Activated T-helper 9 cell treated with anti-CD3 and anti-CD28 coated beads, Interleukin-2, amount 50 U/mL, for 16 hours (primary cell): Measurements from ENCODE around the gene EXTL1.

ENCODE experiments used
- DNase-seq: peaks from one replicate; pipeline ENCODE4 v3.0.0-alpha.2; 2020; ENCODE audit warnings: low read depth

EXTL1 gene

GRCh38 chr1:26041978-26042377 is 20.4 kb downstream of the EXTL1 start:
- DNase-seq = no peak

DNA sequence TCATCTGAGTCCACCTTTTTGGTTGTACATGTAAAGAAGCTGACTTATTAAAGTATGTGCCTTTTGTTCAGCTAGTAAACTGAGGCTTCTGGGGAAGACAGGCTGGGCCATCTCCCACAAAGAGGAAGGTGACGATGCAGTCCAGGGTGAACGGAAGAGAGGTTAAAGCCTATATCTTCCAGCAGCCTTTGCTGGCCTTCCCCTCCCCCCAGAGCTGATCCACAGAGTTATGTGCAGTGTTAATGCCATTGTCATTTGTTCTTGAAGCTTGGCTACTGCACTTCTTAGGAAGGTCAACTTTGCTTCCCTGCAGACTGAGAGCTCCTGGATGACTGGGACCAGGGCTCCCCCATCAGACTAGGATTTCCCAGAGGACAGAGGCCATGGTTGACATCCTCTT is 22.2 kb downstream of the EXTL1 start:
- DNase-seq = no peak

GRCh38 chr1:26044414-26044813 is 22.8 kb downstream of the EXTL1 start:
- DNase-seq = no peak

DNA sequence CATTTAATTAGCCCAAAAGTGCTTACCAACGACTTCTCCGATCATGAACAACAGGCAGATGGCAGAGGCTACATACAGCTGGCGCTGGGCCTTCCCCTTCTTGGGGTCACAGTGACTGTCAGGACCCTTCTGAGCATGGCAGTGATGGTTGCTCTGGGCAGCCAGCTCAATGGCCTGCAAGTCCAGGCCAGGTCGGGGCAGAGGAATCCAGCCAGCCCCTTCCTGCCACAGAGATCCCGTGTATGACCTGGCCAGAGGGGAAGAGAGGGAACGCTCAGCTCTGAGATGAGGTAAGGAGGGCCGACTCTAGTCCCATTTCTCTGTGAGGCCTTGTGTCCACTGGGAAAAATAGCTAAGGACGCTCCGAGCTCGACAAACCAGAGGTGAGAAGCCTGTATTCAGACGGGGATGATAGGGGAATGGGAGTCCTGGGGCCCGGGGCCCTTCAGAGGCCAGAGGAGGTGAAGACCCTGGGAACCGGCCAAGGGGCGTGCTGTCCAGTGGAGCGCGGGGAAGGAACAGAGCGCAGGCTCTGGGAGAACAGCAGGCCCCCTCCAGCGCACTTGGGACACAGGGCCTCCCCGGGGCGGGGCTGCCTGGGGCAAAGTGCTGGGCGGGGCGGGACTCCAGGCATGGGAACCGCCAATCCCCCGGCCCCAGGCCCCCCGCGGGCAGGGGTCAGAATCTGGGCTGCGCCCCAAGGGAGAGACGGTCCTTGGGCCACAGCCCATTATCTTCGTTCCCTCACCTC is 23.6 kb downstream of the EXTL1 start:
- DNase-seq = no peak

DNA sequence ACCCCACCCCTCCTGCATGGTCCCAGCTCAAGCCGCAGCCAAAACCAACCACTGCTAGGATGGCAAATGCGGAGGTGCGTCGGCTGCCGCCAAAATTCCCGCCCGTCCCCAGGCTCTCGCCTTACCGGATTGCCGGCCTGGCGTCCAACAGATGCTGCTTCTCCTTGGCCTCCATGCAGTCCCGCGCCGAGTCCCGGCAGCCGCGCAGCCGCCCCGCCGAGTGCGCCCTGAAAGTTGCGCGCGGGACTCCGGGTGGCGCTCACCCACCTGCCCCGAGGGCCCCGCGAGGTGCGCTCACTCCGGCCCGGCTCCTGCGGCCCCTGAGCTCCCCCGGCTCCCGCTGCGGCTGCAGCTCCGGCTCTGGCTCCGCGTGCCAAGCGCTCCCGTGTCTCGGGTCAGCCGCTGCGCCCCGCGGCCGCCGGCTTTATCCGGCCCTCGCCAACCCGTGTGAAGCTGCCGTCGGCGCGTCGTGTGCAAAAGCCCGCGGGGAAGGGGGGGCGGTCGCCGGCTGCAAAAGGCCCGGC is 24.2 kb downstream of the EXTL1 start, which contains the start of gene SLC30A2:
Gene SLC30A2 (minus strand): TSS at position 397 of the 524 bp plus-strand sequence. CDS start 222 bp downstream, at position 175.
- no peak for DNase-seq

- no peak for DNase-seq
Observed at GRCh38 chr1:26046246-26047095, 24.9 kb downstream of the EXTL1 start.

- no peak for DNase-seq
Observed at GRCh38 chr1:26047278-26047874, 25.8 kb downstream of the EXTL1 start.

DNA sequence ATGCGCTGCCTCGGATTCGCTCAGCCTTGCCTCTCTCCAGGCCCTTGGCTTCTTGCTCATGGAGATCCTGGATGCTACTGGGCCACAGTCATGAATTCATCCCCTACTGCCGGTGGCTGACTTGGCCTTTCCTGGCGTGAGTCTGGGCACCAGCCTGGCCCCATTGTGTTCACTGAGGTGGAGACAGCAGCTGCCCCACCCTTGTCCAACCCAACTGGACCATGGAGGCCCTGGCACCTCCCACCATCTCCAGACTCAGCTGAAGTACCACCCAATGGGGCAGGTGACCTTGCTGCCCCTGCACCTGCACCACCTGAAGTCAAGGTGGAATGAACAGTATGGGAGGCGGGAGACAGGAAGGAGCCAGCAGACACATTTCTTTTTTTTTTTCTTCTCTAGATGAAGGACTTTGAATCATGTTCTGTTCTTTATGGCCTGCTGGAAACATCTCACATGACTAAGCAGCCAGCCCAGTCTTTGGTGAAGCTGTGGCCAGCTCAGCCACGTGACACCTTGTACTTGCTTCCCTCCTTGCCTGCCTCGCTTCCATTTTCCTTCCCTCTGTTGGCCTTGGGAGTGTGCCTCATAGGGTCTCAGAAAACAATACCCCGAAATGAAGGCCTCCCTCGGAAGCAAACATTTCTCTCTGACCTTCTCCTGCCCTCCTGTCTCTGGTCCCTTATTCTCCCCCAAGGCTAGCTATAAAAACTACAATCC is 28.1 kb downstream of the EXTL1 start:
- DNase-seq = no peak

DNA sequence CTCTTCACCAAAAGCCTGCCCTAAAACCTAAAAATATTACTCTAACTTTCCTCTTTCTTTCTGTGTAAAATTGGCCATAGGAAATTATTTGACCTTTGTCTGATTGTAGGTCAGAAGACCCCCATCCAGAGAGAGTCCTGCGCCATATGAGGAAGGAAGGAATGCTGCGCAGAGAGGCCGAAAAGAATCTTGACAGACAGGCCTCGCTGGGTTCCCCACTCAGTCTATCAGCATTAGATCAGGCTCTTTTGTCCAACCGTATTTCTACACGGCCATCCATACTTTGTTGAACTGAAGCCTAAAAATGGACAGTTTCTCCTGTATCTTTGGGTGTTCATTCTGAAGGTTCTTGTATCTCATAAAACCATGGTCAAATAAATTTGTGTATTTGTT is 28.7 kb downstream of the EXTL1 start:
- DNase-seq = no peak

DNA sequence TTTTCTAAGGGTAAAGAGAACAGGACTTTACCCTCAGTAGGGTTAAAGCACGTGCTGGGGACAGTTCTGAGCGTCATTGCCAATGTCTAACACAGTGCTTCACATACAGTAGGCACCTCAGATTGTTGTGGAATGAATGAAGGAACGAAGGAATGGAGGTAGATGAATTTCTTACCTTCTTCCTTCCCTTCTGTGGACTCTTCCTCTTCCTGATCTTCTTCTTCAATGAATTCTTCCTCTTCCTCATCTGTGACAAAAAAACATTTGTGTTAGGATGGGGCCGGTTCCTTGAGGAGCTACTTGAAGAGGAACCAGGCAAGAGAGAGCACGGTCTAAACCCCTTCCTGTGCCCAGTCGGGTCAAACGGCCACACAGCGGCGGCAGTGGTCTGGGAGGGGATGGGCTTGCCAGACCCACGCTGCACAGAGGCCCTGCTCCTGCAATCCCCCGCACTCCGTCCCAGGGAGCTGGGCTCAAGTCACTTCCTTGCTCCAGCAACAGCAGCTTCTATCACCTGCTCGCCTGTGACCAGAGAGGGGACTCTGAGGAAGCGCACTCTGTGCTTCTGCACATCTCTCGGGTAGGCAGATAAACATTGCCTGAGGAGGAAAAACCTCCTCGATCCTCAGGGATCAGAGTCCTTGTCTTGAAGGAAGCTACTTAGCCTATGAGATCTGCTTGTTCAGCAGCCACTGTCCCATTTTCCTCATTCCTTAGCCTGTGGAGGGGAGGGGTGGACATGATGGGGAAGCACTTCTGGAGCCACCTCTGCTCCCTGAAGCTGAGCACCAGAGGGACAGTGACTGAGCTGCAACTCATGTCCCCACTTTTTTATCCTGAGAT is 32.4 kb downstream of the EXTL1 start:
- DNase-seq = no peak

DNA sequence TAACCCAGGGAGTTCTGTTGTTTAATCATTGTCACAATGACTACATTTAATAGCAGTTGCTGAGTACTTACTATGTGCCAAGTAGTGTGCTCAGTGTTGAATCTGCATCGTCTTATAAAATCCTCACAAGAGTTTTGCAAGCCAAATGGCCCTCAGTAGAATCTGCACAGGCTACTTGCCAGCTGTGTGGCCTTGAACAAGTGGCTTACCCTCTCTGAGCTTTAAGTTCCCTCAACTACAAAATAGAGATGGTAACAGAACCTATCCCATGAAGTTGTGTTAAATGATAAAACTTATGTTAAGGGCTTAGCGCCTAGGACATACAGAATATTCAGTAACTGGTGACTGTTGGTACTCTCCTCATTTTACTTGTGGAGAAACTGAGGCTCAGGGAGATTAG is 33.5 kb downstream of the EXTL1 start:
- no peak for DNase-seq

GRCh38 chr1:26057189-26057588 is 35.6 kb downstream of the EXTL1 start:
- no peak for DNase-seq

GRCh38 chr1:26058052-26058595 is 36.5 kb downstream of the EXTL1 start:
- DNase-seq = no peak

DNA sequence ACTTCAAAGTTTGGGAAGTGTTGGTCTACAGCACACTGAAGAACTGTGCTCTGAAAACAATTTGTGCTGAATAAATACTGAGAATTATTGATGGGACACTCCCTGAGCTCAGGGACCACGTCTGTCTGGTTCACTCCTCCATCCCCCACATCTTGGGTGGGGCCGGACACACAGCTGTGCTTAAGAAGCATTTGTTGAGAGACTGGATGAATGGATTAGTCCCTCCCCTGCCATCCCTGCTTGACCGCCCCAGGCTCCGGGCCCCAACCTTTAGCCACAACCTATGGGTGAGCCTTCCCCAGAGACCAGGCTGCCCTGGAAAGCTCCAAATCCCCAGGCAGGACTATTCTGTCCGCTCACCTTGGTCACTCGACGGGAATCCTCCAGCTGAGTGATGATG is 38.3 kb downstream of the EXTL1 start:
- no peak for DNase-seq

DNA sequence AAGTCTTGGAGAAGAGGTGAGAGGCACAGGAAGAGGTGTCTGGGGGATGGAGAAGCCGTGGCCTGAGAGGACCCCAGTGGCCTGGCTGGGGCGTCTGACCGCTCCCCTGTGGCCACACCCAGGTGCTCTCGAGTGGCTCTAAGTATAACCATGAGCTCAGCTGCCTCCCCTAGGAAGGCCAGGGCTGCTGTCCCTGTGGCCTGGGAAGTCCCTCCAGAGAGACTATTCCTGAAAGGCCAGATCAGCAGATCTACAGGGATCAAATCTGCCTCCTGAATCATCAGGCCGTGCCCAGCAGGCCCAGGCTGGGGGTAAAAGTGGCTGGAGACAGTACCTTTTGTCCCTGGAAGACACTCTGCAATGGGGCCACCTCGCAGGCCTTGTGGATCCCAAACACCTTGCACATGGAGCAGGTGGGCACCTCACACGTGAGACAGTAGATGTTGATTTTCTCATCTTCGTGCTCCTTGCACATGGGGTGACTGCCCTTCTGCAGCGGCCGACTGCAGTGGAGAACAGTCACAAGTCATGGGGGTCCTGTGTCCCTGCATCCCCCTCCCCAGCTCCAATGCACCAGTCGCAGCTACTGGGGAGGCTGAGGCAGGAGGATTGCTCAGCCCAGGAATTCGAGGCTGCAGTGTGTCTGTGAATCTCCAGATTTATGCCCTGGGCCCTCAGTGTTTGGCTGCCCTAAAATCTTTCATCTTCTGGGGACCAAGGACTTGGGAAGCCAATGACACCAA is 39.4 kb downstream of the EXTL1 start:
- DNase-seq = no peak

DNA sequence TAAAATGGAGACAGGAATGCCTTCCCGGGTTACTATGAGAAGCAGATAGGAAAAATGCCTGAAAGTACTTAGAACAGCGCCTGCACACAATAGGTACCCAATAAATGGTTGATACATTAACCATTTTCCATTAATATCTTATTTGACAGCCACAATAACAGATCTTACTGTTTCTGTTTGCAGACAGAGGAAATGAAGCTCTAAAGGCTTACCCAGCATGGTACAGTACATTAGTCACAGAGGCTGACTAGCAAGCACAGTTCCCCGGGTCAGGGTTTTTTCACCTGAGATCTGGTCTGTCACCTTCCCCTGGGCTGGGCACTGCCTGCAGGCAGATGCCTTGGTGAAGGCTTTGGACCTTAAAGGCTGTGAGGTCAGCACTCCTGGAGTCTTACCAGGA is 43.0 kb downstream of the EXTL1 start:
- DNase-seq = no peak

- DNase-seq = no peak
Observed at GRCh38 chr1:26066160-26066559, 44.6 kb downstream of the EXTL1 start.

DNA sequence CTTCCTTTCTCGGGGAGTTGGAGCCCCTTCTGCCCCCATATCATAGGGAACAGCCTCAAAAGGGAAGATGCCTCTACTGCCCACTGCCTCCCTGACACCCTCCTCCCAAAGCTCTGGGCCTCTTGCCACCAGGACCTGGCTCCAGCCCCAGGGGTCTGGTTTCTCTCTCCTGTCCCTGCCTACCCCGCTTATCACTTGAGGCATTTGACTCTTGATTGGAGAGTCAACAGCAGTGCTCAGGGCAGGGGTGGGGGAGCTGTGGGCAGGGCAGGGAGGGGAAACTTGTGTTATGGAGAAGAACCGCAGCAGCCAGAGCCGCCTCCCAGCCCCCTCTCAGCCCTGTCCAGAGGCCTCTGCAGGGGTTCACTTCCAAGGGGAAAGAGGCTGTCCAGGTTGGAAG is 45.3 kb downstream of the EXTL1 start:
- DNase-seq = no peak

DNA sequence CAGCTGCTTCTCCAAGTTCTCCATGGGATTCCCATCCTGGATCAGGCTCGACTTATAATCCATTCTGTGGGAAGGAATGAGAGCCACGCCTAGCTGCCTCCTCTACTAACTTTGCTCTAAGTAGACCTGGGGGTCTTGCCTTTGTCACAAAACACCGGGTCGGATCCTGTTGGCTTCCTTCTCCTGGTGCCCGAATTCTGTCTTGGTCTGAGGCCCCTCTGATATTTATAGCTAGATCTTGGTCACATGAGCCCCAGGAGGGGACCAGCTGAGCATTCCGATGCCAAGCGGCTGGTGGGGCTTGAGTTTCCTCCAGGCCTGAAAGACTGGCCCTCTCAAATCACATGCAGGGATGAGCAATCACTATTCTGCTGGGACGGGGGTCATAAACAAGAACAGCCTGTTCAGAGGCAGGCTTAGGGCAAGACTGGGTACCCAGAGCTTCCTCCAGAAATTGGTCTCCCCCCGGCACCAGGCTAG is 45.9 kb downstream of the EXTL1 start, which contains the start of gene TRIM63:
Gene TRIM63 (minus strand): TSS at position 199 of the 480 bp plus-strand sequence. CDS start 136 bp downstream, at position 63.
- DNase-seq = no peak

GRCh38 chr1:26069941-26070295 is 48.3 kb downstream of the EXTL1 start:
- DNase-seq = no peak
